Loucy (cell line): ENCODE measurements around the gene CACNB1.
A peak's percentile ranks its signal among the peaks of the same experiment; 100 is the strongest.

Source experiments
- H2AFZ ChIP-seq: fragments of 200-600 bp; sonication (generic); 2 replicates; pipeline ENCODE4 v1.6.0; 2016; ENCODE audit warnings: antibody characterized with exemption, mild to moderate bottlenecking, low read length, moderate library complexity
- H3F3A ChIP-seq: fragments of 200-600 bp; 2 replicates; pipeline ENCODE4 v1.6.0; 2016; ENCODE audit warnings: antibody characterized with exemption, low read depth, mild to moderate bottlenecking
- H3K27me3 ChIP-seq: fragments of 200-600 bp; sonication (generic); 2 replicates; pipeline ENCODE4 v1.6.1; 2014; ENCODE audit warnings: low read length, mild to moderate bottlenecking; ENCODE audit not compliant: insufficient read depth, poor library complexity, severe bottlenecking
- H3K36me3 ChIP-seq: fragments of 200-600 bp; sonication (generic); 2 replicates; pipeline ENCODE4 v1.6.1; 2016; ENCODE audit warnings: low read length; ENCODE audit not compliant: insufficient read depth
- H3K4me1 ChIP-seq: fragments of 200-600 bp; sonication (generic); 2 replicates; pipeline ENCODE4 v1.5.1; 2014; ENCODE audit warnings: low read length, mild to moderate bottlenecking; ENCODE audit not compliant: insufficient read depth, poor library complexity, severe bottlenecking
- H3K4me2 ChIP-seq: fragments of 200-600 bp; sonication (generic); 2 replicates; pipeline ENCODE4 v1.6.0; 2014; ENCODE audit warnings: antibody characterized with exemption, low read length, low read depth, mild to moderate bottlenecking; ENCODE audit not compliant: poor library complexity, severe bottlenecking
- H3K4me3 ChIP-seq: fragments of 200-600 bp; sonication (generic); 2 replicates; pipeline ENCODE4 v1.5.1; 2014; ENCODE audit warnings: low read length, mild to moderate bottlenecking, mixed read lengths; ENCODE audit not compliant: poor library complexity, severe bottlenecking
- H3K79me2 ChIP-seq: fragments of 200-600 bp; sonication (generic); 2 replicates; pipeline ENCODE4 v1.6.1; 2014; ENCODE audit warnings: low read length; ENCODE audit not compliant: insufficient read depth
- H3K9ac ChIP-seq: fragments of 200-600 bp; sonication (generic); 2 replicates; pipeline ENCODE4 v1.6.0; 2014; ENCODE audit warnings: mild to moderate bottlenecking, low read depth, low read length, moderate library complexity; ENCODE audit not compliant: poor library complexity, severe bottlenecking
- H3K9me2 ChIP-seq: fragments of 200-600 bp; sonication (generic); replicated peaks from 2 replicates; pipeline ENCODE4 v1.6.1; 2016; ENCODE audit warnings: low read depth, low read length, mixed read lengths
- H3K9me3 ChIP-seq: fragments of 200-600 bp; sonication (generic); 2 replicates; pipeline ENCODE4 v1.6.1; 2014; ENCODE audit warnings: mild to moderate bottlenecking, antibody characterized with exemption, low read length, low read depth; ENCODE audit not compliant: insufficient read depth
- H4K20me1 ChIP-seq: fragments of 200-600 bp; sonication (generic); 2 replicates; pipeline ENCODE4 v1.6.0; 2014; ENCODE audit warnings: antibody characterized with exemption, low read length, mild to moderate bottlenecking; ENCODE audit not compliant: insufficient read depth, poor library complexity, severe bottlenecking
- CTCF ChIP-seq: fragments of 200-600 bp; sonication (generic); conservative IDR thresholded peaks from 2 replicates; pipeline ENCODE4 v1.5.1; 2014; ENCODE audit warnings: mild to moderate bottlenecking, antibody characterized with exemption, low read length
- EZH2phosphoT487 ChIP-seq: fragments of 200-600 bp; IDR thresholded peaks from 2 replicates; pipeline ENCODE4 v1.6.1; 2018; ENCODE audit warnings: antibody characterized with exemption, mild to moderate bottlenecking, moderate library complexity, borderline replicate concordance

Gene CACNB1

DNA sequence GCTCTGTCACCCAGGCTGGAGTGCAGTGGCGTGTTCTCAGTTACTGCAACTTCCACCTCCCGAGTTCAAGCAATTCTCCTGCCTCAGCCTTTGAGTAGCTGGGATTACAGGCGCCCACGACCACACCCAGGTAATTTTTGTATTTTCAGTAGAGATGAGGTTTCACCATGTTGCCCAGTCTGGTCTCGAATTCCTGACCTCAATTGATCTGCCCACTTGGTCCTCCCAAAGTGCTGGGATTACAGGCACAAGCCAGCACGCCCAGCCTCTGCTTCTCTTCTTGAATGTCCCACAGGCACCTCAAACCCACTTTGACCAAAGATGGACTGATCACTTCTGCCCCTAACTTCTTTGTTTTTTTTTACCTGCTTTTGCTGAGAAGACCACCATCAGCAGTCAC is 26.9 kb downstream of the CACNB1 start:
- Histone ChIP-seq H3K4me2 (peak overlapping the region; percentile 35), H3K79me2 (no peaks in the 10 kb centered on the region), H3K9me2 (no peaks in the 10 kb centered on the region), H2AFZ (no peak overlapping the region), H3K9ac (peak overlapping the region; percentile 59), H3K36me3 (peaks cover 5% of the 10 kb centered on the region; the same call in 1 of the 2 replicates), H3F3A (peaks cover 15% of the 10 kb centered on the region), H3K4me3 (no peak overlapping the region), H3K9me3 (no peaks in the 10 kb centered on the region), H3K27me3 (no peaks in the 10 kb centered on the region), H3K4me1 (peaks cover 87% of the 10 kb centered on the region), H4K20me1 (no peaks in the 10 kb centered on the region)
- TF ChIP-seq CTCF (no peak), EZH2phosphoT487 (no peak)

DNA sequence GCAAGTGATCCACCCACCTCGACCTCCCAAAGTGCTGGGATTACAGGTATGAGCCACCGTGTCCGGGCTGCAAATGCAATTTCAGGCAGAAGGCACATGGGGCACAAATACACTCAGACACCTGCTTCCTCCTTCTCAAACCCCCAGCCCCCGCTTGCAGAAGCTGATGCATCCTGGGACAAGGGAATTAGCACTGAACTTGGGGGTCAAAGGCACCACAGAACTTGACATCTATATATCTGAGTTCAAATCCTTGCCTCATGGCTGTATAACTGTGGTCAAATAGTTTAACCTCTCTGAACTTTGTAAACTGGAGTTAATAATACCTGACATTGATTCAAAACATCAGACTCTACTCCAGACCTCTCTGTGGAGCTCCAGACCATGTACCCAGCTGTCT is 27.4 kb downstream of the CACNB1 start:
- Histone ChIP-seq H3K79me2 (no peaks in the 10 kb centered on the region), H3K4me1 (peaks cover 83% of the 10 kb centered on the region), H3K9me2 (no peaks in the 10 kb centered on the region), H3K9ac (peak overlapping the region; percentile 59), H3K27me3 (no peaks in the 10 kb centered on the region), H3K36me3 (peaks cover under 1% of the 10 kb centered on the region; the same call in 1 of the 2 replicates), H3F3A (peaks cover 15% of the 10 kb centered on the region), H2AFZ (no peak overlapping the region), H3K4me3 (no peak overlapping the region), H4K20me1 (no peaks in the 10 kb centered on the region), H3K9me3 (no peaks in the 10 kb centered on the region), H3K4me2 (peak overlapping the region; percentile 35)
- TF ChIP-seq EZH2phosphoT487: no peak
- TF ChIP-seq CTCF: no peak

- no peaks in the 10 kb centered on the region for H3K9me3 ChIP-seq
- H2AFZ ChIP-seq: no peak overlapping the region
- peaks cover 82% of the 10 kb centered on the region for H3K4me1 ChIP-seq
- H3K9ac ChIP-seq: peak overlapping the region; percentile 59
- no peaks in the 10 kb centered on the region for H3K36me3 ChIP-seq
- H3K9me2 ChIP-seq: no peaks in the 10 kb centered on the region
- no peaks in the 10 kb centered on the region for H3K79me2 ChIP-seq
- H3K4me3 ChIP-seq: no peak overlapping the region
- TF ChIP-seq CTCF (no peak), EZH2phosphoT487 (no peak)
- no peaks in the 10 kb centered on the region for H4K20me1 ChIP-seq
- H3F3A ChIP-seq: peaks cover 15% of the 10 kb centered on the region
- H3K4me2 ChIP-seq: no peak overlapping the region
- H3K27me3 ChIP-seq: no peaks in the 10 kb centered on the region
These were observed 28.0 kb downstream of the CACNB1 start for GRCh38 chr17:39169518-39169917.
